Adrenal gland (tissue), 12 donors: ENCODE measurements around the gene CD44. TPM values are rescaled to one million over a fixed set of nuclear protein-coding genes. Genes with fewer than 3 reads are reported as not detected.

Experiments
- DNase-seq, 7 donors: peaks; one replicate each; pipeline ENCODE4 v3.0.0-alpha.2; 2019 to 2020
- H3K27ac ChIP-seq, 5 donors: fragments of 200-600 bp; sonication (generic) in 4 of 5; 1 replicate in 3 of 5; 2 replicates in 2 of 5; pipeline versions ENCODE4 v1.5.1 to v1.8.0; 2016 to 2020; ENCODE audit warnings: mild to moderate bottlenecking in 1 of 5
- H3K27me3 ChIP-seq: fragments of 200-600 bp; 2 replicates; pipeline ENCODE4 v1.8.0; 2021
- H3K36me3 ChIP-seq, 2 donors: fragments of 200-600 bp; replicated peaks in 1 of 2; 1 replicate in 1 of 2; 2 replicates in 1 of 2; pipeline versions ENCODE4 v1.5.1 to v1.8.0; 2018 to 2022
- H3K4me1 ChIP-seq, 2 donors: fragments of 200-600 bp; replicated peaks in 1 of 2; 1 replicate in 1 of 2; 2 replicates in 1 of 2; pipeline versions ENCODE4 v1.5.1 to v1.8.0; 2018 to 2021
- H3K4me3 ChIP-seq, 4 donors: fragments of 200-600 bp; sonication (generic) in 3 of 4; one replicate each; pipeline ENCODE4 v1.5.1; 2016 to 2018
- H3K9me3 ChIP-seq, 3 donors: fragments of 200-600 bp; sonication (generic) in 1 of 3; replicated peaks in 1 of 3; 1 replicate in 2 of 3; 2 replicates in 1 of 3; pipeline versions ENCODE4 v1.5.1 to v1.8.0; 2016 to 2021
- CTCF ChIP-seq, 6 experiments: fragments of 450-650 bp in 4 of 6; fragments of 200-600 bp in 2 of 6; sonication (generic) in 1 of 6; IDR thresholded peaks; 1 replicate in 5 of 6; 2 replicates in 1 of 6; pipeline versions ENCODE4 v1.5.1 to v1.8.0; 2016 to 2021; ENCODE audit warnings: antibody characterized with exemption in 6 of 6, mild to moderate bottlenecking in 2 of 6, moderate library complexity in 1 of 6
- POLR2A ChIP-seq, 2 donors: fragments of 450-650 bp; IDR thresholded peaks; one replicate each; pipeline ENCODE4 v1.6.1; 2017; ENCODE audit warnings: antibody characterized with exemption in 2 of 2, mild to moderate bottlenecking in 2 of 2, moderate library complexity in 1 of 2
- WGBS, 4 donors: extraction: QIAGEN DNeasy Blood & Tissue Kit in 2 of 4; methylation state at CpG; one replicate each; pipeline versions ENCODE4 v1.1.5 to v1.1.7; 2013 to 2017; 5-methylcytosine and 5-hydroxymethylcytosine counted together
- intact Hi-C, 2 donors: fragments of 100-400 bp; cut with DNase I; formaldehyde crosslinking; loops; one replicate each; pipeline versions ENCODE4 v1.14.1 to v1.15.0; 2022 to 2023
- polyA plus RNA-seq, 3 donors: library from polyadenylated mRNA; stranded (reverse); fragments of 200-250 nt in 2 of 3; fragments of 350-450 nt in 1 of 3; fragmentation: Illumina TruSeq in 1 of 3; extraction: RNeasy Lipid Tissue Mini Kit (QIAGEN cat#74804) in 1 of 3; gene quantifications; one replicate each; pipeline ENCODE4 v1.2.3, GENCODE V29; 2013 to 2014
- total RNA-seq, 9 donors: library from RNA; depleted of rRNA in 4 of 9; stranded (reverse); fragments of >200 nt in 4 of 9; fragments of 120-200 nt in 1 of 9; fragmentation: NEBNext Ultra II Directional in 1 of 9; extraction: Animal tissue kit (Norgen Biotek cat#: 25700) in 1 of 9; gene quantifications; one replicate each; pipeline versions ENCODE4 v1.1.0 to v1.2.4, GENCODE V29; 2013 to 2023
- donor health status: healthy with polysubstance abuse.
- donor health status: Bipolar disorder and iron deficiency.
- donor health status: DM: yes; HTN: yes; CAD: no.
- donor health status: DM: no; HTN: no; CAD: no.
- donor health status: DM: no; HTN: no; CAD: no.
- donor health status: DM: yes; HTN: yes; CAD: no.

The CD44 gene
- total and polyA plus RNA-seq, 12 donors: 10.2 to 110 (median 77.5) TPM

- H3K27ac ChIP-seq: peak overlapping the region in 1 of 5 donors; percentile 7
- H3K27me3 ChIP-seq: no peaks in the 10 kb centered on the region
- 95 to 99% (median 96%) methylated on average over 7 of the region's 7 CpGs for WGBS, 4 donors
- intact Hi-C loops: no loop called here
- no peak overlapping the region for H3K4me3 ChIP-seq
- H3K4me1 ChIP-seq: peaks cover 9 to 13% of the 10 kb centered on the region in 2 donors
- DNase-seq: no peak
- no peaks in the 10 kb centered on the region for H3K9me3 ChIP-seq
- H3K36me3 ChIP-seq: no peaks in the 10 kb centered on the region
- TF ChIP-seq CTCF (IDR thresholded peaks at IDR 0.05) (no peak), POLR2A (IDR thresholded peaks at IDR 0.05) (no peak)
These were observed 141.8 kb downstream of the CD44 start for GRCh38 chr11:35280727-35281126.

- 79 to 91% (median 87%) methylated on average over 5 of the region's 5 CpGs for WGBS, 4 donors
- H3K27ac ChIP-seq: peak overlapping the region in 1 of 5 donors; percentile 7
- no peaks in the 10 kb centered on the region for H3K27me3 ChIP-seq
- intact Hi-C loops: no loop called here
- no peaks in the 10 kb centered on the region for H3K9me3 ChIP-seq
- TF ChIP-seq CTCF (IDR thresholded peaks at IDR 0.05) (no peak), POLR2A (IDR thresholded peaks at IDR 0.05) (no peak)
- H3K4me3 ChIP-seq: no peak overlapping the region
- no peaks in the 10 kb centered on the region for H3K36me3 ChIP-seq
- DNase-seq: no peak
- H3K4me1 ChIP-seq: peaks cover 4 to 8% of the 10 kb centered on the region in 2 donors
These were observed 142.3 kb downstream of the CD44 start for GRCh38 chr11:35281169-35281688.

Other genes with a start within 250 kb of the CD44 start
- gene APIP, start 222.8 kb upstream of the CD44 start, total RNA-seq: 10 to 100 TPM; 39.4 to 61.8 (median 49.4) TPM
- 100 to 1,000 TPM in 1 of 3 donors, 10 to 100 TPM in 2; 17.0 to 102 (median 23.5) TPM for gene APIP, start 222.8 kb upstream of the CD44 start, polyA plus RNA-seq
- 10 to 100 TPM; 25.6 to 98.4 (median 50.5) TPM for gene PDHX, start 222.6 kb upstream of the CD44 start, total RNA-seq
- gene PDHX, start 222.6 kb upstream of the CD44 start, polyA plus RNA-seq: 10 to 100 TPM; 13.9 to 79.6 (median 15.6) TPM